Neural progenitor cell (in vitro differentiated cells): ENCODE results near the gene DCST2. TPM values are rescaled to one million over a fixed set of nuclear protein-coding genes. Genes with fewer than 3 reads are reported as not detected.
"Not testable (repeated sequence)": the region's sequence is repeated elsewhere in the genome, so short reads cannot be mapped to it uniquely, and the experiment has no call there.

ENCODE experiments used
- DNase-seq: peaks from one replicate; pipeline ENCODE4 v3.0.0-alpha.2; 2016; ENCODE audit warnings: low spot score
- H2AFZ ChIP-seq: fragments of 200-600 bp; sonication (generic); replicated peaks from 2 replicates; pipeline ENCODE4 v1.6.1; 2016; ENCODE audit warnings: antibody characterized with exemption
- H3F3A ChIP-seq: fragments of 200-600 bp; sonication (generic); 2 replicates; pipeline ENCODE4 v1.6.1; 2016; ENCODE audit warnings: antibody characterized with exemption, low read depth
- H3K27ac ChIP-seq: fragments of 200-600 bp; sonication (generic); 2 replicates; pipeline ENCODE4 v1.5.1; 2016; ENCODE audit warnings: mild to moderate bottlenecking
- H3K27me3 ChIP-seq: fragments of 200-600 bp; sonication (generic); 2 replicates; pipeline ENCODE4 v1.6.1; 2016; ENCODE audit warnings: mild to moderate bottlenecking, moderate library complexity
- H3K36me3 ChIP-seq: fragments of 200-600 bp; sonication (generic); 2 replicates; pipeline ENCODE4 v1.5.1; 2016
- H3K4me1 ChIP-seq: fragments of 200-600 bp; sonication (generic); 2 replicates; pipeline ENCODE4 v1.6.1; 2016; ENCODE audit warnings: mixed run types
- H3K4me2 ChIP-seq: fragments of 200-600 bp; sonication (generic); 2 replicates; pipeline ENCODE4 v1.6.1; 2016
- H3K4me3 ChIP-seq: fragments of 200-600 bp; sonication (generic); 2 replicates; pipeline ENCODE4 v1.5.1; 2016
- H3K79me2 ChIP-seq: fragments of 200-600 bp; sonication (generic); 2 replicates; pipeline ENCODE4 v1.6.1; 2016; ENCODE audit warnings: low read depth
- H3K9ac ChIP-seq: fragments of 200-600 bp; sonication (generic); 2 replicates; pipeline ENCODE4 v1.6.1; 2016
- H3K9me3 ChIP-seq: fragments of 200-600 bp; sonication (generic); 2 replicates; pipeline ENCODE4 v1.5.1; 2016; ENCODE audit warnings: low read depth
- H4K20me1 ChIP-seq: fragments of 200-600 bp; sonication (generic); 2 replicates; pipeline ENCODE4 v1.6.1; 2016; ENCODE audit warnings: low read depth
- H3K27ac Mint-ChIP-seq: 3 replicates; pipeline ENCODE4 v1.8.0; 2021; ENCODE audit warnings: mixed read lengths
- H3K27me3 Mint-ChIP-seq: 2 replicates; pipeline ENCODE4 v1.8.0; 2022; ENCODE audit warnings: low read depth, mild to moderate bottlenecking, inconsistent platforms, moderate library complexity, mixed read lengths; ENCODE audit not compliant: insufficient read depth
- H3K36me3 Mint-ChIP-seq: 3 replicates; pipeline ENCODE4 v1.8.0; 2021; ENCODE audit warnings: mixed read lengths
- H3K4me1 Mint-ChIP-seq: 3 replicates; pipeline ENCODE4 v1.8.0; 2021; ENCODE audit warnings: mixed read lengths
- H3K4me3 Mint-ChIP-seq: 3 replicates; pipeline ENCODE4 v1.8.0; 2021; ENCODE audit warnings: mild to moderate bottlenecking, moderate library complexity, mixed read lengths
- H3K9me3 Mint-ChIP-seq: 3 replicates; pipeline ENCODE4 v1.8.0; 2020; ENCODE audit warnings: mixed read lengths
- EZH2 ChIP-seq: fragments of 200-600 bp; sonication (generic); IDR thresholded peaks from 2 replicates; pipeline ENCODE4 v1.6.1; 2017; ENCODE audit warnings: antibody characterized with exemption, mild to moderate bottlenecking, moderate library complexity
- EZH2phosphoT487 ChIP-seq: fragments of 200-600 bp; sonication (generic); IDR thresholded peaks from 2 replicates; pipeline ENCODE4 v1.6.1; 2017; ENCODE audit warnings: antibody characterized with exemption
- total RNA-seq: library from RNA; depleted of rRNA; stranded (reverse); fragments of >200 nt; gene quantifications from 2 replicates; pipeline ENCODE4 v1.2.3, GENCODE V29; 2015; ENCODE audit warnings: low replicate concordance
- TF ChIP-seq, protein P1 (sequence below): fragments of 200-600 bp; sonication (generic); IDR thresholded peaks from 2 replicates; pipeline ENCODE4 v1.5.1; 2017; ENCODE audit warnings: antibody characterized with exemption, mild to moderate bottlenecking

DCST2 gene
- total RNA-seq, 1 donor from 2014 or later, result 1.8 TPM

- H4K20me1 ChIP-seq, result peaks cover 25% of the 10 kb centered on the region
- peaks cover 14% of the 10 kb centered on the region for H3K4me1 ChIP-seq
- no peak overlapping the region for H3K4me3 ChIP-seq
- H3K27ac ChIP-seq, result no peak overlapping the region
- Mint-ChIP-seq H3K4me3 (no peak overlapping the region), H3K36me3 (peaks cover 12% of the 10 kb centered on the region), H3K4me1 (peaks cover 7% of the 10 kb centered on the region), H3K27ac (no peak overlapping the region), H3K27me3 (peaks cover 11% of the 10 kb centered on the region), H3K9me3 (no peaks in the 10 kb centered on the region)
- no peaks in the 10 kb centered on the region for H3K9me3 ChIP-seq
- DNase-seq, result no peak
- TF ChIP-seq, protein P1, sequence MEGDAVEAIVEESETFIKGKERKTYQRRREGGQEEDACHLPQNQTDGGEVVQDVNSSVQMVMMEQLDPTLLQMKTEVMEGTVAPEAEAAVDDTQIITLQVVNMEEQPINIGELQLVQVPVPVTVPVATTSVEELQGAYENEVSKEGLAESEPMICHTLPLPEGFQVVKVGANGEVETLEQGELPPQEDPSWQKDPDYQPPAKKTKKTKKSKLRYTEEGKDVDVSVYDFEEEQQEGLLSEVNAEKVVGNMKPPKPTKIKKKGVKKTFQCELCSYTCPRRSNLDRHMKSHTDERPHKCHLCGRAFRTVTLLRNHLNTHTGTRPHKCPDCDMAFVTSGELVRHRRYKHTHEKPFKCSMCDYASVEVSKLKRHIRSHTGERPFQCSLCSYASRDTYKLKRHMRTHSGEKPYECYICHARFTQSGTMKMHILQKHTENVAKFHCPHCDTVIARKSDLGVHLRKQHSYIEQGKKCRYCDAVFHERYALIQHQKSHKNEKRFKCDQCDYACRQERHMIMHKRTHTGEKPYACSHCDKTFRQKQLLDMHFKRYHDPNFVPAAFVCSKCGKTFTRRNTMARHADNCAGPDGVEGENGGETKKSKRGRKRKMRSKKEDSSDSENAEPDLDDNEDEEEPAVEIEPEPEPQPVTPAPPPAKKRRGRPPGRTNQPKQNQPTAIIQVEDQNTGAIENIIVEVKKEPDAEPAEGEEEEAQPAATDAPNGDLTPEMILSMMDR, result no peak
- TF ChIP-seq EZH2 (no peak), EZH2phosphoT487 (no peak)
- H3F3A ChIP-seq, result peaks cover 9% of the 10 kb centered on the region
- no peak overlapping the region for H3K4me2 ChIP-seq
- H3K79me2 ChIP-seq, result peaks cover 68% of the 10 kb centered on the region
- H3K9ac ChIP-seq, result no peak overlapping the region
- no peaks in the 10 kb centered on the region for H3K27me3 ChIP-seq
- peaks cover 3% of the 10 kb centered on the region for H3K36me3 ChIP-seq
- no peak overlapping the region for H2AFZ ChIP-seq
Observed at GRCh38 chr1:154987326-154987725, 46.3 kb downstream of the DCST2 start.

- not testable (repeated sequence) for H3K4me3 Mint-ChIP-seq, H3K27ac ChIP-seq, H3K4me3 ChIP-seq, H3K9me3 ChIP-seq, H3K27me3 Mint-ChIP-seq, H3K4me2 ChIP-seq, H2AFZ ChIP-seq, H3K27me3 ChIP-seq, H3K27ac Mint-ChIP-seq, H3K9ac ChIP-seq, H3K4me1 Mint-ChIP-seq, H3K36me3 ChIP-seq, DNase-seq, H3K9me3 Mint-ChIP-seq
- peaks cover 25% of the 10 kb centered on the region for H4K20me1 ChIP-seq
- H3K4me1 ChIP-seq, result peaks cover 15% of the 10 kb centered on the region
- peaks cover 15% of the 10 kb centered on the region for H3F3A ChIP-seq
- H3K36me3 Mint-ChIP-seq, result peaks cover 11% of the 10 kb centered on the region
- H3K79me2 ChIP-seq, result peaks cover 74% of the 10 kb centered on the region
Observed at GRCh38 chr1:154986736-154987135, 46.8 kb downstream of the DCST2 start.

- H3K27ac ChIP-seq, result no peak overlapping the region
- peaks cover 7% of the 10 kb centered on the region for H3K36me3 ChIP-seq
- no peaks in the 10 kb centered on the region for H3K9me3 ChIP-seq
- TF ChIP-seq, protein P1, result no peak
- TF ChIP-seq EZH2 (no peak), EZH2phosphoT487 (no peak)
- DNase-seq, result no peak
- Mint-ChIP-seq H3K36me3 (peaks cover 17% of the 10 kb centered on the region), H3K9me3 (no peaks in the 10 kb centered on the region), H3K27me3 (peaks cover 5% of the 10 kb centered on the region), H3K4me3 (no peak overlapping the region), H3K27ac (peak overlapping the region; percentile 31), H3K4me1 (peaks cover 8% of the 10 kb centered on the region)
- peak overlapping the region; percentile 97 for H3K4me2 ChIP-seq
- no peak overlapping the region for H2AFZ ChIP-seq
- no peaks in the 10 kb centered on the region for H3K27me3 ChIP-seq
- peak overlapping the region; percentile 91 for H3K9ac ChIP-seq
- H3K4me1 ChIP-seq, result peaks cover 15% of the 10 kb centered on the region
- peaks cover 13% of the 10 kb centered on the region for H4K20me1 ChIP-seq
- peak overlapping the region; percentile 87 for H3K4me3 ChIP-seq
- H3K79me2 ChIP-seq, result peaks cover 96% of the 10 kb centered on the region
- H3F3A ChIP-seq, result peaks cover 34% of the 10 kb centered on the region
Observed at GRCh38 chr1:154983776-154984466, 49.7 kb downstream of the DCST2 start.

DNA sequence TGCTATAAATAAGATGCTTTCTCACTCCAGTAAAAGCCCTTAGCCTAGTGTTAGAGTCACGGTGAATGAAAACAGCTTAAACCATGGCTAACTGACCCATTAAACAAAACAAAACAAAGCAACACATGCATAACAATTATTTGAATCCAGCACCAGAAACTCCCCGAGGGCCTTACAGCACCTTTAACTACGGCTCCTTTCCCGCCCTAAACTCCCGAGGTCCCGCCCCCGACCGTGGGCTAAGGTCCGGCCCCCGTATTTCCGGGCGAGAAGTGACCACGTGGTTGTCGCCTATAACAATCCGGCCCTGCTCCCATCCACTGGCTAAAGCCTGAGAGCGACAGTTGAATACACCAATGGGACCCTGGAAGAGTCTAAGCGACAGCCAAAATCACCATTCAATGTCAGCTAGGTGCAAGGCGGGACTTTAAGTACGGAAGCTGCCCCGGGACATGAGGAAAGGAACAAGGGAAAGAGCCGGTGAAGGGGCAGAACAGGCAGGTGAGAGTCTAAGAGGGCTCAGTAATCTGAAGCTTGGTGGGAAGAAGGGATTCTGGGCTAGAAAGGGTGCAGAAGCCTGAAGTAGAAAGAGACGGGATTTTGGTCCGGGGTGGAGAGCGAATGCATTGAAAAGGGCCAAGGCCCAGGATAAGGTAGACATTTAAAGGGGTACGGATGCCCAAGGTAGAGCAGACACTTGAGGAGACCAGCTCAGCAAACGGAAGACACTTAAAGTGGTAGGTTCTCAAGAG is 50.5 kb downstream of the DCST2 start, which contains the start of gene FLAD1:
Gene FLAD1 (plus strand): TSS at position 448 of the 752 bp plus-strand sequence. CDS start 351 bp downstream, outside the sequence.
- TF ChIP-seq EZH2phosphoT487 (no peak), EZH2 (no peak)
- TF ChIP-seq, protein P1, result no peak
- Histone ChIP-seq H3K79me2 (peaks cover 92% of the 10 kb centered on the region), H3K27me3 (no peaks in the 10 kb centered on the region), H3K9ac (peak within 1 kb of the TSS; percentile 91), H3K4me3 (peak within 1 kb of the TSS; percentile 87), H2AFZ (no peak within 1 kb of the TSS), H3K27ac (no peak within 1 kb of the TSS), H3K4me2 (peak within 1 kb of the TSS; percentile 97), H3K4me1 (peaks cover 15% of the 10 kb centered on the region), H3F3A (peaks cover 38% of the 10 kb centered on the region), H4K20me1 (peaks cover 8% of the 10 kb centered on the region), H3K36me3 (peaks cover 9% of the 10 kb centered on the region), H3K9me3 (no peaks in the 10 kb centered on the region)
- H3K27me3 Mint-ChIP-seq, result peaks cover 4% of the 10 kb centered on the region
- no peak within 1 kb of the TSS for H3K4me3 Mint-ChIP-seq
- H3K36me3 Mint-ChIP-seq, result peaks cover 13% of the 10 kb centered on the region
- H3K4me1 Mint-ChIP-seq, result peaks cover 7% of the 10 kb centered on the region
- DNase-seq, result peak; percentile 100
- H3K9me3 Mint-ChIP-seq, result no peaks in the 10 kb centered on the region
- H3K27ac Mint-ChIP-seq, result peak within 1 kb of the TSS; percentile 31
